HepG2 (cell line): ENCODE results near the gene SH3PXD2A. TPM values are rescaled to one million over a fixed set of nuclear protein-coding genes. Genes with fewer than 3 reads are reported as not detected.
A peak's percentile ranks its signal among the peaks of the same experiment; 100 is the strongest.

Experiments used
- CCDC6 ChIP-seq: sonication (generic); formaldehyde crosslinking; IDR thresholded peaks from 2 replicates; pipeline ENCODE4 v1.8.1; 2022; ENCODE audit warnings: mild to moderate bottlenecking, missing genetic modification reagents, moderate library complexity
- CHD4 ChIP-seq: fragments of 200-600 bp; sonication (generic); IDR thresholded peaks from 2 replicates; pipeline ENCODE4 v1.7.0; 2017; ENCODE audit warnings: mild to moderate bottlenecking, low read length, borderline replicate concordance
- FOXA1 ChIP-seq, 2 experiments: fragments of 450-650 bp in 1 of 2; sonication (generic) in 1 of 2; formaldehyde crosslinking in 1 of 2; IDR thresholded peaks; 2 replicates each; pipeline versions ENCODE4 v1.4.0 to v1.6.1; 2016 to 2020; ENCODE audit warnings: missing genetic modification reagents in 1 of 2
- KAT8 ChIP-seq: IDR thresholded peaks from 2 replicates; pipeline ENCODE4 v1.6.1; 2016; ENCODE audit warnings: missing genetic modification reagents, missing compliant biosample characterization
- MAZ ChIP-seq, 2 experiments: sonication (generic) in 1 of 2; formaldehyde crosslinking in 1 of 2; IDR thresholded peaks; 2 replicates each; pipeline versions ENCODE4 v1.5.0 to v1.6.1; 2012 to 2020; ENCODE audit warnings: low read depth in 2 of 2, mild to moderate bottlenecking in 2 of 2, borderline replicate concordance in 1 of 2, improper control_type of control experiment in 1 of 2, low read length in 1 of 2, missing genetic modification reagents in 1 of 2, moderate library complexity in 1 of 2
- MIXL1 ChIP-seq: IDR thresholded peaks from 2 replicates; pipeline ENCODE4 v1.6.1; 2016
- MTA1 ChIP-seq: sonication (generic); formaldehyde crosslinking; IDR thresholded peaks from 2 replicates; pipeline ENCODE4 v1.4.0; 2020; ENCODE audit warnings: missing genetic modification reagents, mild to moderate bottlenecking, borderline replicate concordance
- MYC ChIP-seq: sonication (generic); formaldehyde crosslinking; IDR thresholded peaks from 2 replicates; pipeline ENCODE4 v1.9.0; 2021; ENCODE audit warnings: missing genetic modification reagents, borderline replicate concordance
- NR2C2 ChIP-seq: sonication (generic); formaldehyde crosslinking; IDR thresholded peaks from 2 replicates; pipeline ENCODE4 v1.4.0; 2020; ENCODE audit warnings: missing genetic modification reagents, mild to moderate bottlenecking, moderate library complexity, borderline replicate concordance
- PITX1 ChIP-seq: sonication (generic); formaldehyde crosslinking; IDR thresholded peaks from 2 replicates; pipeline ENCODE4 v1.5.1; 2020; ENCODE audit warnings: mild to moderate bottlenecking, missing genetic modification reagents
- PRMT3 ChIP-seq: sonication (generic); formaldehyde crosslinking; IDR thresholded peaks from 2 replicates; pipeline ENCODE4 v1.8.1; 2022; ENCODE audit warnings: low read depth, mild to moderate bottlenecking, moderate library complexity, missing genetic modification reagents, borderline replicate concordance
- SMC3 ChIP-seq: IDR thresholded peaks from 2 replicates; pipeline ENCODE4 v1.6.1; 2011; ENCODE audit warnings: low read length, improper control_type of control experiment
- SP5 ChIP-seq: IDR thresholded peaks from 2 replicates; pipeline ENCODE4 v1.6.1; 2016; ENCODE audit warnings: low read depth, borderline replicate concordance
- SUZ12 ChIP-seq: fragments of 150-350 bp; IDR thresholded peaks from 2 replicates; pipeline ENCODE4 v1.6.1; 2014; ENCODE audit warnings: low read depth, low read length
- ZBTB20 ChIP-seq: sonication (generic); formaldehyde crosslinking; IDR thresholded peaks from 2 replicates; pipeline ENCODE4 v1.8.1; 2023; ENCODE audit warnings: missing genetic modification reagents, low read depth, mild to moderate bottlenecking, borderline replicate concordance
- ZNF292 ChIP-seq: sonication (generic); formaldehyde crosslinking; IDR thresholded peaks from 2 replicates; pipeline ENCODE4 v1.8.1; 2022; ENCODE audit warnings: mild to moderate bottlenecking, low read depth, missing genetic modification reagents, borderline replicate concordance
- ZNF552 ChIP-seq: sonication (generic); formaldehyde crosslinking; IDR thresholded peaks from 2 replicates; pipeline ENCODE4 v1.9.0; 2022; ENCODE audit warnings: missing genetic modification reagents, mild to moderate bottlenecking, borderline replicate concordance
- ZNF773 ChIP-seq: sonication (generic); formaldehyde crosslinking; IDR thresholded peaks from 2 replicates; pipeline ENCODE4 v1.4.0; 2020; ENCODE audit warnings: missing genetic modification reagents, borderline replicate concordance
- polyA plus RNA-seq, 8 experiments: library from polyadenylated mRNA; depleted of rRNA in 3 of 8; stranded (reverse) in 7 of 8; unstranded in 1 of 8; fragments of >200 nt; fragmentation: Illumina TruSeq in 4 of 8; extraction: Trizol in 4 of 8; gene quantifications; 2 replicates each; pipeline versions ENCODE4 v1.2.1 to v1.2.3, GENCODE V29; 2011 to 2016; ENCODE audit warnings: low read depth in 4 of 8, missing spikeins in 1 of 8, mixed read lengths in 1 of 8; ENCODE audit not compliant: insufficient read depth in 1 of 8
- total RNA-seq, 5 experiments: library from RNA; depleted of rRNA; stranded (reverse); fragments of >200 nt; fragmentation: Illumina TruSeq; extraction: Trizol; gene quantifications; 2 replicates each; pipeline ENCODE4 v1.2.3, GENCODE V29; 2016; ENCODE audit warnings: low read depth in 1 of 5
- TF ChIP-seq, protein P1 (sequence below): sonication (generic); formaldehyde crosslinking; IDR thresholded peaks from 2 replicates; pipeline ENCODE4 v1.5.0; 2020; ENCODE audit warnings: mild to moderate bottlenecking, missing genetic modification reagents
- TF ChIP-seq, protein P2 (sequence below), 2 experiments: sonication (generic) in 1 of 2; formaldehyde crosslinking in 1 of 2; IDR thresholded peaks; 2 replicates each; pipeline versions ENCODE4 v1.4.0 to v1.6.1; 2016 to 2020; ENCODE audit warnings: borderline replicate concordance in 1 of 2, low read depth in 1 of 2, mild to moderate bottlenecking in 1 of 2, missing genetic modification reagents in 1 of 2
- TF ChIP-seq, protein P3 (sequence below): sonication (generic); formaldehyde crosslinking; IDR thresholded peaks from 2 replicates; pipeline ENCODE4 v1.4.0; 2020; ENCODE audit warnings: mild to moderate bottlenecking, missing genetic modification reagents

The SH3PXD2A gene
- total and polyA plus RNA-seq, 2 of the 13 experiments (the other 11 are each of a cell fraction or from before 2014, with no cell fraction given) = 11.1 to 11.3 TPM

DNA sequence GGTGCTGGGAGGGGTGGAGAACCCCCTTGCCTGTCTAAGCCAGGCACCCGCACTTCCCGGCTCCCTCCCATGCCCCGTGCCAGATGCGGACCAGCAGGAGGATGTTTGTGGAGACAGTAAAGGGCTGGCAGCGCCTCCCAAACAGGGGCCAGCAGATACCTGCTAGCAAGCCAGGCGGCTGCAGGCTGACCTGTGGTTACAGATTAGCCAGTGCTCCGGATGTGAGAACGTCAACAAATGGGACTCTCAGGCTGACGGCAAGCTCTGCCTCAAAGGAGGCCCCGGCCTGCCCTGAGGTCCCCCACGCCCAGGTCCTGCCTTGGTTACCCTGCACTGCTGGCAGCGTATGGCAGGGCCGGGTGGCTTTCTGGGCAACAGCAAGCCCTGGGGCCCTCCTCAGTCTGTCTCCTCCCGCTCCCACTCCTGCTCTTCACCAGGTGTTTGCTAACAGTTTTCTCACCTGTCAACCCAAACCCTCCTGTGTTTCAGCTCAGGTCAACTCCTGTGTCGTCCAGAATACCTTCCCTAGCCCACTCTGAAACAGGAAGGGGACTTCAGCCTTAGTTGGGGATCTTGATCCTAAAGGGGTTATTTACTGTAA is 276.5 kb downstream of the SH3PXD2A start (continued):
- peak; percentile 75; the same call in 1 of the 2 replicates for TF ChIP-seq MTA1 (CRISPR knock-in tag)
- TF ChIP-seq, protein P1, sequence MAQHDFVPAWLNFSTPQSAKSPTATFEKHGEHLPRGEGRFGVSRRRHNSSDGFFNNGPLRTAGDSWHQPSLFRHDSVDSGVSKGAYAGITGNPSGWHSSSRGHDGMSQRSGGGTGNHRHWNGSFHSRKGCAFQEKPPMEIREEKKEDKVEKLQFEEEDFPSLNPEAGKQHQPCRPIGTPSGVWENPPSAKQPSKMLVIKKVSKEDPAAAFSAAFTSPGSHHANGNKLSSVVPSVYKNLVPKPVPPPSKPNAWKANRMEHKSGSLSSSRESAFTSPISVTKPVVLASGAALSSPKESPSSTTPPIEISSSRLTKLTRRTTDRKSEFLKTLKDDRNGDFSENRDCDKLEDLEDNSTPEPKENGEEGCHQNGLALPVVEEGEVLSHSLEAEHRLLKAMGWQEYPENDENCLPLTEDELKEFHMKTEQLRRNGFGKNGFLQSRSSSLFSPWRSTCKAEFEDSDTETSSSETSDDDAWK = no peak
- TF ChIP-seq KAT8 = peak; percentile 51; the same call in 1 of the 2 replicates
- peak; percentile 94 for TF ChIP-seq ZNF292 (CRISPR knock-in tag)
- TF ChIP-seq, protein P2, sequence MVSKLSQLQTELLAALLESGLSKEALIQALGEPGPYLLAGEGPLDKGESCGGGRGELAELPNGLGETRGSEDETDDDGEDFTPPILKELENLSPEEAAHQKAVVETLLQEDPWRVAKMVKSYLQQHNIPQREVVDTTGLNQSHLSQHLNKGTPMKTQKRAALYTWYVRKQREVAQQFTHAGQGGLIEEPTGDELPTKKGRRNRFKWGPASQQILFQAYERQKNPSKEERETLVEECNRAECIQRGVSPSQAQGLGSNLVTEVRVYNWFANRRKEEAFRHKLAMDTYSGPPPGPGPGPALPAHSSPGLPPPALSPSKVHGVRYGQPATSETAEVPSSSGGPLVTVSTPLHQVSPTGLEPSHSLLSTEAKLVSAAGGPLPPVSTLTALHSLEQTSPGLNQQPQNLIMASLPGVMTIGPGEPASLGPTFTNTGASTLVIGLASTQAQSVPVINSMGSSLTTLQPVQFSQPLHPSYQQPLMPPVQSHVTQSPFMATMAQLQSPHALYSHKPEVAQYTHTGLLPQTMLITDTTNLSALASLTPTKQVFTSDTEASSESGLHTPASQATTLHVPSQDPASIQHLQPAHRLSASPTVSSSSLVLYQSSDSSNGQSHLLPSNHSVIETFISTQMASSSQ (IDR thresholded peaks at IDR 0.05; ENCODE audit: low read depth) = peak; percentile 91
- TF ChIP-seq, protein P2 (CRISPR knock-in tag; IDR thresholded peaks at IDR 0.05; ENCODE audit: borderline replicate concordance) = peak; percentile 98
- peak; percentile 45 for TF ChIP-seq NR2C2 (CRISPR knock-in tag)
- peak; percentile 62; the same call in 1 of the 2 replicates for TF ChIP-seq ZBTB20 (CRISPR knock-in tag)
- peak; percentile 76 for TF ChIP-seq SP5 (CRISPR knock-in tag)
- TF ChIP-seq PRMT3 (CRISPR knock-in tag) = no peak
- TF ChIP-seq MIXL1 (CRISPR knock-in tag) = peak; percentile 15; the same call in 1 of the 2 replicates
- no peak for TF ChIP-seq ZNF552 (CRISPR knock-in tag)
- no peak for TF ChIP-seq CHD4
- TF ChIP-seq FOXA1 (IDR thresholded peaks at IDR 0.05) = no peak
- peak; percentile 68 for TF ChIP-seq FOXA1 (CRISPR knock-in tag; IDR thresholded peaks at IDR 0.05)
- no peak for TF ChIP-seq SMC3
- TF ChIP-seq MYC (CRISPR knock-in tag) = 0 out of 2 replicates have a peak, but pooled peaks have one; percentile 29
- TF ChIP-seq, protein P3, sequence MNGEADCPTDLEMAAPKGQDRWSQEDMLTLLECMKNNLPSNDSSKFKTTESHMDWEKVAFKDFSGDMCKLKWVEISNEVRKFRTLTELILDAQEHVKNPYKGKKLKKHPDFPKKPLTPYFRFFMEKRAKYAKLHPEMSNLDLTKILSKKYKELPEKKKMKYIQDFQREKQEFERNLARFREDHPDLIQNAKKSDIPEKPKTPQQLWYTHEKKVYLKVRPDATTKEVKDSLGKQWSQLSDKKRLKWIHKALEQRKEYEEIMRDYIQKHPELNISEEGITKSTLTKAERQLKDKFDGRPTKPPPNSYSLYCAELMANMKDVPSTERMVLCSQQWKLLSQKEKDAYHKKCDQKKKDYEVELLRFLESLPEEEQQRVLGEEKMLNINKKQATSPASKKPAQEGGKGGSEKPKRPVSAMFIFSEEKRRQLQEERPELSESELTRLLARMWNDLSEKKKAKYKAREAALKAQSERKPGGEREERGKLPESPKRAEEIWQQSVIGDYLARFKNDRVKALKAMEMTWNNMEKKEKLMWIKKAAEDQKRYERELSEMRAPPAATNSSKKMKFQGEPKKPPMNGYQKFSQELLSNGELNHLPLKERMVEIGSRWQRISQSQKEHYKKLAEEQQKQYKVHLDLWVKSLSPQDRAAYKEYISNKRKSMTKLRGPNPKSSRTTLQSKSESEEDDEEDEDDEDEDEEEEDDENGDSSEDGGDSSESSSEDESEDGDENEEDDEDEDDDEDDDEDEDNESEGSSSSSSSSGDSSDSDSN = peak; percentile 80
- peak; percentile 79; the same call in 1 of the 2 replicates for TF ChIP-seq PITX1 (CRISPR knock-in tag)
- TF ChIP-seq CCDC6 (CRISPR knock-in tag) = no peak
- TF ChIP-seq SUZ12 = no peak
- no peak for TF ChIP-seq MAZ (IDR thresholded peaks at IDR 0.05; ENCODE audit: borderline replicate concordance, low read depth, low read length)
- TF ChIP-seq MAZ (CRISPR knock-in tag; IDR thresholded peaks at IDR 0.05; ENCODE audit: low read depth) = 0 out of 2 replicates have a peak, but pooled peaks have one; percentile 41
- TF ChIP-seq ZNF773 (CRISPR knock-in tag) = no peak
